ENCODE measurements around the gene ZNF14.
"Not testable (repeated sequence)": the region's sequence is repeated elsewhere in the genome, so short reads cannot be mapped to it uniquely, and the experiment has no call there.

Gene ZNF14

DNA sequence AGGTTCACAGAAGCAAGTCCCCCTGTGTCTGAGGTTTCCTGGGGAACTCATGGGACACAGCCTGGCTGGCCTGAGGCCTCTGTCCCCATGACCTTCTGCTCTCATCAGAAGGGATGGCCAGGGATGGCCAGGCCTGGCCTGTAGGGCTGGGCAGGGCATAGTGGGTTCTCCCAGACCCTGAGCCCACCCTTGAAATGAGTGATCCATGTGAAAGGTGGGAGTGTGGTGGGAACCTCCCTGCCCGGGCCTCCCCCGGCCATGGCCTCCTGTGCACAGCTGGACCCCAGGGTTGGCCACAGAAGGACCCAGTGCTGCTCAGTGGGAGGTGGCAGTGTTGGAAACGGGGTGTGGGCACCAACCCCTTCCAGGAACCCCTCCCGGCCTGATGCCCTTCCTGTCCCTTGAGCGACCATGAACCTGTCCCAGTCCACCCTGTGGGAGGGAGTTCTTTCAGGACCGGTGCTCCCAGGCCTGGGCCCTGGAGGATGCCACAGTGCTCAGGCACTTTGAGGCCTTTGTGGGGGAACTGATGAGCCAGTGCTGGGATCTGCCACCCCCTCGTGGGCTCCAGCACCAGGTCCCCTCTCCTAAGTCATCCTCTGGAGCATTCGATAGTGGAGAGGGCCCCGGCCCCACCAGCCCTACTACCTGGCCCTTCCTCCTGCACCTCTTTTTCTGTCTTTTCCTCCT is 15.5 kb upstream of the ZNF14 start:
- no peak for DNase-seq (ENCODE audit: low read depth, low spot score)

GRCh38 chr19:19747357-19748220 is 14.7 kb upstream of the ZNF14 start:
- H3K9me3 ChIP-seq (ENCODE audit: insufficient read depth, low read length) = no peaks in the 10 kb centered on the region
- H3K4me3 ChIP-seq (ENCODE audit: insufficient read length, low read depth) = no peak overlapping the region
- DNase-seq (ENCODE audit: low read depth, low spot score) = no peak
- H3K27me3 ChIP-seq (ENCODE audit: insufficient read depth, insufficient read length) = no peaks in the 10 kb centered on the region
- no peak for TF ChIP-seq ZNF274 (IDR thresholded peaks at IDR 0.05; ENCODE audit: low read depth, low read length)
- no peak for TF ChIP-seq YY1 (IDR thresholded peaks at IDR 0.05; ENCODE audit: insufficient read depth, insufficient read length)
- no peak for TF ChIP-seq SUZ12 (IDR thresholded peaks at IDR 0.05; ENCODE audit: extremely low read depth, insufficient read depth, insufficient read length)
- H3K36me3 ChIP-seq (ENCODE audit: insufficient read depth, insufficient read length, low read length) = no peaks in the 10 kb centered on the region
- no peak overlapping the region for H3K9ac ChIP-seq (ENCODE audit: insufficient read length, low read depth)
- H3K4me1 ChIP-seq (ENCODE audit: insufficient read depth, insufficient read length) = peaks cover 4% of the 10 kb centered on the region

More for the DNA sequence above, 15.5 kb upstream of the ZNF14 start:
- TF ChIP-seq ZNF274 (IDR thresholded peaks at IDR 0.05; ENCODE audit: low read depth, low read length) (no peak), YY1 (IDR thresholded peaks at IDR 0.05; ENCODE audit: insufficient read depth, insufficient read length) (no peak), SUZ12 (IDR thresholded peaks at IDR 0.05; ENCODE audit: extremely low read depth, insufficient read depth, insufficient read length) (no peak)
- Histone ChIP-seq H3K9ac (ENCODE audit: insufficient read length, low read depth) (no peak overlapping the region), H3K9me3 (ENCODE audit: insufficient read depth, low read length) (no peaks in the 10 kb centered on the region), H3K4me1 (ENCODE audit: insufficient read depth, insufficient read length) (peaks cover 4% of the 10 kb centered on the region), H3K4me3 (ENCODE audit: insufficient read length, low read depth) (no peak overlapping the region), H3K36me3 (ENCODE audit: insufficient read depth, insufficient read length, low read length) (no peaks in the 10 kb centered on the region), H3K27me3 (ENCODE audit: insufficient read depth, insufficient read length) (no peaks in the 10 kb centered on the region)

- Histone ChIP-seq H3K9me3 (ENCODE audit: insufficient read depth, low read length) (no peaks in the 10 kb centered on the region), H3K4me1 (ENCODE audit: insufficient read depth, insufficient read length) (peaks cover 4% of the 10 kb centered on the region), H3K27me3 (ENCODE audit: insufficient read depth, insufficient read length) (no peaks in the 10 kb centered on the region), H3K4me3 (ENCODE audit: insufficient read length, low read depth) (no peak overlapping the region), H3K9ac (ENCODE audit: insufficient read length, low read depth) (no peak overlapping the region), H3K36me3 (ENCODE audit: insufficient read depth, insufficient read length, low read length) (no peaks in the 10 kb centered on the region)
- no peak for TF ChIP-seq ZNF274 (IDR thresholded peaks at IDR 0.05; ENCODE audit: low read depth, low read length)
- no peak for TF ChIP-seq YY1 (IDR thresholded peaks at IDR 0.05; ENCODE audit: insufficient read depth, insufficient read length)
- no peak for TF ChIP-seq SUZ12 (IDR thresholded peaks at IDR 0.05; ENCODE audit: extremely low read depth, insufficient read depth, insufficient read length)
- DNase-seq (ENCODE audit: low read depth, low spot score) = no peak
Observed at GRCh38 chr19:19746286-19747213, 13.6 kb upstream of the ZNF14 start.

DNA sequence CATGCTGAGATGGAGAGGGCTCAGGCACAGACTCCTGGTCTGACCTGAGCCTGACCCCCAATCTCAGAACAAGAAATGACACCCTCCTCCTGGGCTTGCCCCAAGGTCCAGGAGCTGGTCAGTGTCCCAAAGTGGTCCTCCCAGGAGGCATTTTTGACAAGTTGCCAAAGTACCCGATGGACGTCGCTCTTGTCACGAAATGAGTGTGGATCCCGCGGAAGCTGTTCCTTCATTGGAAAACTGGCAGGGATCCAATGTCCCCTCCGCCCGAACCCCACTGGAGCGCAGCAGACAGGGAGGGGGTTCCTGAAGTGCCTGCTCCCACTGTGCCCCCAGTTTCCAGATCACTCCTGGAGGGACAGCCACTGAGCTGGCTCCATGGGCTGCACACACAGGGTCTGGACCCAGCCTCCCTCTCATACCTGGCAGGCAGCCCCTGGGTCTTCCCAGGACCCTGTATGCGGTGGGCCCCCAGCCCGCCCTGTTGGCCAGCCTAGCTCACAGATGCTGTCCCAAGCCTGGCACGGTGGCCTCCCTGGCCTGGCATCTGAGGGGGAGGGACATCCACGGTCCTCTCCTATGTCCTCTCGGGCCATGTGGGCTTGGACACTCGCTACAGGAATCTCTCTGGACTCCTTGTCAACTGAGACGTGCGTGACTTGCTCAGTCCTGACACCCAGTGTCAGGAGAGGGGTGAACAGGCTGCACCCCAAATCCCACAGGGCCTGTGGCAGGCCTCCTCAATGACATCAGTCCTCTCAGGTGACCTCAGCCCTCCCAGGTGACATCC is 12.8 kb upstream of the ZNF14 start:
- Histone ChIP-seq H3K4me1 (ENCODE audit: insufficient read depth, insufficient read length) (peaks cover 4% of the 10 kb centered on the region), H3K36me3 (ENCODE audit: insufficient read depth, insufficient read length, low read length) (no peaks in the 10 kb centered on the region), H3K9ac (ENCODE audit: insufficient read length, low read depth) (no peak overlapping the region), H3K4me3 (ENCODE audit: insufficient read length, low read depth) (no peak overlapping the region), H3K27me3 (ENCODE audit: insufficient read depth, insufficient read length) (no peaks in the 10 kb centered on the region), H3K9me3 (ENCODE audit: insufficient read depth, low read length) (no peaks in the 10 kb centered on the region)
- TF ChIP-seq ZNF274 (IDR thresholded peaks at IDR 0.05; ENCODE audit: low read depth, low read length) = no peak
- no peak for TF ChIP-seq SUZ12 (IDR thresholded peaks at IDR 0.05; ENCODE audit: extremely low read depth, insufficient read depth, insufficient read length)
- no peak for TF ChIP-seq YY1 (IDR thresholded peaks at IDR 0.05; ENCODE audit: insufficient read depth, insufficient read length)
- no peak for DNase-seq (ENCODE audit: low read depth, low spot score)

DNA sequence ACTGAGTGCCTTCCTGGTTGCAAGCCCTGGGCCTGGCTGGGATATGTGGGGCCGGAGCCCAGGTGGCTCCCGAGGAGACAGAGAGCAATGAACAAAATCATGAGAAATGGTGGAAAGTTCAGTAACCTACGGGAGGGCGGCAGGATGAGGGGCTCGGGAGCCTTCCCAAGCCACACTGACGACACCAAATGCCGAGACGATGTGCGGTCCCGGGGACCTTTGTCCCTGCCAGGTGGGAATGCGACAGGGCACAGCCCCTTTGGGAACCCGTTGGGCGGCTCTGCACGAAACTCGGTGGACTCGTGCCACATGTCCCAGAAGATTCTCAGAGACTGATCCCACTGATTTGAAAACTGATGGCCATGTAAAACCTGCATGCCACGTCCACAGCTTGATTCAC is 11.7 kb upstream of the ZNF14 start:
- H3K9me3 ChIP-seq (ENCODE audit: insufficient read depth, low read length) = no peaks in the 10 kb centered on the region
- H3K36me3 ChIP-seq (ENCODE audit: insufficient read depth, insufficient read length, low read length) = no peaks in the 10 kb centered on the region
- no peak overlapping the region for H3K9ac ChIP-seq (ENCODE audit: insufficient read length, low read depth)
- TF ChIP-seq SUZ12 (IDR thresholded peaks at IDR 0.05; ENCODE audit: extremely low read depth, insufficient read depth, insufficient read length) = no peak
- no peak for TF ChIP-seq ZNF274 (IDR thresholded peaks at IDR 0.05; ENCODE audit: low read depth, low read length)
- no peak for TF ChIP-seq YY1 (IDR thresholded peaks at IDR 0.05; ENCODE audit: insufficient read depth, insufficient read length)
- no peaks in the 10 kb centered on the region for H3K27me3 ChIP-seq (ENCODE audit: insufficient read depth, insufficient read length)
- DNase-seq (ENCODE audit: low read depth, low spot score) = no peak
- peaks cover 4% of the 10 kb centered on the region for H3K4me1 ChIP-seq (ENCODE audit: insufficient read depth, insufficient read length)
- no peak overlapping the region for H3K4me3 ChIP-seq (ENCODE audit: insufficient read length, low read depth)

GRCh38 chr19:19743921-19744320 is 11.0 kb upstream of the ZNF14 start:
- not testable (repeated sequence) for DNase-seq (ENCODE audit: low read depth, low spot score); H3K9me3 ChIP-seq (ENCODE audit: insufficient read depth, low read length); H3K36me3 ChIP-seq (ENCODE audit: insufficient read depth, insufficient read length, low read length); H3K4me1 ChIP-seq (ENCODE audit: insufficient read depth, insufficient read length); H3K4me3 ChIP-seq (ENCODE audit: insufficient read length, low read depth); H3K9ac ChIP-seq (ENCODE audit: insufficient read length, low read depth); H3K27me3 ChIP-seq (ENCODE audit: insufficient read depth, insufficient read length)

All from NT2/D1 (cell line).